NAMALWA (cell line): Measurements from ENCODE around the gene MARCHF2.

Experiments used
- DNase-seq: peaks from one replicate; pipeline ENCODE4 v3.0.0-alpha.2; 2015; ENCODE audit warnings: low spot score

Gene MARCHF2

DNA sequence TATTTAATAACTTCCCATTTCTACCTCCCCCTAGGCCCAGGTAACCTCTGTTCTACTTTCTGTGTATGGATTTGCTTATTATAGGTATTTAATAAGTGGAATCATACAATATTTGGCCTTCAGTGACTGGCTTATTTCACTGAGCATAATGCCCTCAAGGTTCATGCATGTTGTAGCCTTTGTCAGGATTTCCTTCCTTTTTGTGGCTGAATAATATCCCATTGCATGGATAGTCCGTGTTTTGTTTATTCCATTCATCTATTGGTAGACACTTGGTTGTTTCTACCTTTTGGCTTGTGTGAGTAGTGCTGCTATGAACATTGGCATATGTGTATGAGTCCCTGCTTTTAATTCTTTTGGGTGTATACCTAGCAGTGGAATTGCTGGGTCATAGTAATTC lies 41.1 kb downstream of the MARCHF2 start:
- DNase-seq, result no peak

DNA sequence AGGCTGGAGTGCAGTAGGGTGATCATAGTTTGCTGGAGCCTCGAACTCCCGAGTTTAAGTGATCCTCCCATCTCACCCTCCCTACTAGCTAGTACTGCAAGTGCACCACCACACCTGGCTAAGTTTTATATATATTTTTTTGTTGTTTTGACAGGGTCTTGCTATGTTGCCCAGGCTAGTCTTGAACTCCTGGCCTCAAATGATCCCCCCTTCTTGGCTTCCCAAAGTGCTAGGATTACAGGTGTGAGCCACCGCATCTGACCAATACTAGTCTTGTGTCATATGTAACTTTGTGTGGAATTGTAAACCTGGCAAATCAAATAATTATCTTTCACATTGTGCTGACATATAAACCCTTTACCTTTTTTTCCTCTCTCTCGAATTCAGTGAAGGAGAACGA lies 41.9 kb downstream of the MARCHF2 start:
- no peak for DNase-seq

DNA sequence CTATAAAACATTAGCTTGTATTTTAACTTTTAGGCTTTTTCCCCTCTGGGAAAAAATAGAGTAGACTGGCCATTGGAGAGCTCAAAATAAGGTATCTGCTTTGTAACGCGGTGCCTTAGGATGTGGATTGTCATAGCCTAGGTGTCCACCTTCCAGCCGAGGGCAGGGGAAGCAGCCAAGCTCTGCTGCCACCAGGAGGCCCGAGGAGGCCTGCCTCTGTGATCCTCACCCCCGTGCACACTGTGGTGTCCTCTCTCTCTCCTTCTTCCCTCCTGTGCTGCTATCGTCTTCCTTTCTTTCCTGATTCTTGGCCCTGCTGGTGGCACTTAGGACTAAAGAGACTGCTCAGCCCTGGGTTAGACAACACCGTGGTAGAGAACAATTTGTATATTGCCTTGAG lies 43.0 kb downstream of the MARCHF2 start:
- no peak for DNase-seq

DNA sequence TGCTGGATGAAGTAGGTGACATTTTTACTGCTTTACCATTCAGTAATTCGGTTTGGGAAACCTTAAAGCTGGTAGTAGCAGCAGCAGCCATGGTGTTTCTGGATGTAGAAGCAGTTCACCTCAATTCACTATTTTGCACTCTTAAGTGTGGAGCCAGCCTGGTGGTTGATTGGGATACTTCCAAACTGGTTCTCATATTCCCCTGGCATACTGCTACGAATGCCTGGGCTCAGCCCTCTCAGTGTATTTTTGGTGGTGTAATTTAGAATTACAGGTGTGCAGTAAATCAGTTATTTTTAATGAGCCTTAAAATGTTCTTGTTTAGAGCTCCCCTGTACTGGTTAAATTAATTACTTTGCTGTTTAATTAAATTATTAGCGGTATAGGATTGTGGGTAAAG lies 44.1 kb downstream of the MARCHF2 start:
- no peak for DNase-seq

GRCh38 chr19:8457827-8458226 lies 44.7 kb downstream of the MARCHF2 start:
- DNase-seq, result no peak

GRCh38 chr19:8458380-8458779 lies 45.3 kb downstream of the MARCHF2 start:
- no peak for DNase-seq

DNA sequence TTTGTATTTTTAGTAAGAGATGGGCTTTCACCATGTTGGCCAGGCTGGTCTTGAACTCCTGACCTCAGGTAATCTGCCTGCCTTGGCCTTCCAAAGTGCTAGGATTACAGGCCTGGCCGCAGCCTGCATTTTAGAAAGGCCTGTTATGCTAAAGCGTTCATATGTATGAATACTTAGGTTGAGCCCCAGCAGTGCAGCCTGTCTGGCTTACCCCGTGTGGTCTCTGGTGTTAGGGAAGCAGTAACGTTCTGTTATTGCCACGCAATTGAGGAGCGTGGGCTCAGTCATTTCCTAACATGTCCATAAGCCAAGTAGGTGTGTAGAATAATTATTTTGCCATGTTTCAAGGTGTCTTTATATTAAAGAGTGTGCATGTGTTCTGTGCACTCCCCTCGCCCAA lies 46.0 kb downstream of the MARCHF2 start:
- no peak for DNase-seq

DNA sequence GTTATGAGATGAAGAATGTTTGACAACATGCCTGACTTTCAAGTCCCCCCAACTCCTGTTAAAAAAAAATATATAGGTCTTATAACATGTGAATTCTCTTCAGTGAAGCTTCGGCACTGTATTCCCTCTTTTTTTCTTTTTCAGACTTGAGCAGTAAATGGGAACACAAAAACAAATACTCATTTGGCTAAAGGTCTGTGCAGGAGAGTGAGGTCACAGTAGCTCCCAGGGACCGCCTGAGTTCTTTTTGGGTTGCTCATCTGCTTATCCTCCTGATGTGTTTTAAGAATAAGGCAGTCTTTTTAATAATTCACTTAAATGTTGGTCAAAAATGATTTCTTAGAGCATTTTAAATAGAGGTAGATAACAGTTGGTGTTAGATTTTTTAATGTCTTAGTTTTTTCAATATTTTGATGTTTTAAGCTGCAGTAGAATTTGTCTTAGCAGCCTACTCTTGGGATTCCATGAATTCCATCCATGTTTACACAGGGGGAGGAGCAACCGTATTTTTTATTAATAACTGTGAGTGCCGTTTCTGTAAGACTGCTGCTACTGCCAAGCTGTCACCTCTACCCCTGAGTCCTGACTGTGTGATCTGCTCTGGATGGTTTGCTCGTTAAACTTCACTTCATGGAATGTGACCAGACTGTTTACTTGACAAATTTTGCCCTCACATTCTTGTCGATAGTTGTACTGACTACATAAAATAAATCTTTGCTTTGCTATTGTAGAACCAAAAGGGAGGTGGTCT lies 46.6 kb downstream of the MARCHF2 start:
- DNase-seq, result no peak

- DNase-seq, result no peak
These were observed 47.6 kb downstream of the MARCHF2 start for GRCh38 chr19:8460516-8461298.

DNA sequence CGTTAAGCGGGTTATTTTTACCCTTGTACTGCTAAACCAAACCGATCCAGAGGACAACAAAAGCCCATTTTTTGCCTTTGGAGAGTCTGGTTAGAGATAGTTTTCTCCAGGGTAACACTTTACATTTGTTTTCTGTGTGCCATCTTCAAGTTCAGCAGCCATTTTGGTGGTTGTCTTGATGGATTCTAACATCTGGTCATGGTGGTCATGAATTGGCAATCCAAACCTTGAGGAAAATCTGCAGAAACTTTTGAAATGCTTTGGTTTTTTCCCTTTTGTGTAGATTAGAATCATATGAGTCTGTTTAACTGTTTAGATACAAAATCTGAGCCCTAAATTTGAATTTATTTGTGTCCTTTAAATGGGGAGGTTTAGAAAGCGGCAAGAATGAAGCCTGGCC lies 48.3 kb downstream of the MARCHF2 start:
- no peak for DNase-seq

DNA sequence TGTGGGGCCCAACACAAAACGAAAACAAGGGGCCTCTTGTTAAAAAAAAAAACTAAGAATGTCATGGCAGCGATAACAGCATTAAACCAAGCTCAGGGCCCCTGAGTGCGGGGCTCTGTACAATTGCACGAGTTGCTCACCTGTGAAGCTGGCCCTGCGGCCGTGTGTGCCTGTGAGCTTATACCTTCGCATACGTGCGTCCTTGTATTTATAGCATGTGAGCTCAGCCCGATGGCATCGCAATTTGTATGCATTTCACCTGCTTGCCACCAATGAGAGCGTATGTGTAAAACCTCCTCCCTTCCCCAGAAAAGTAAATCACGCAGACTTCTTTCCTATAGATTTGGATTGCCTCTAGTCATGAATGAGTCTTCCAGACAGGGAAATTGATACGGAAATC lies 48.8 kb downstream of the MARCHF2 start:
- DNase-seq, result no peak

DNA sequence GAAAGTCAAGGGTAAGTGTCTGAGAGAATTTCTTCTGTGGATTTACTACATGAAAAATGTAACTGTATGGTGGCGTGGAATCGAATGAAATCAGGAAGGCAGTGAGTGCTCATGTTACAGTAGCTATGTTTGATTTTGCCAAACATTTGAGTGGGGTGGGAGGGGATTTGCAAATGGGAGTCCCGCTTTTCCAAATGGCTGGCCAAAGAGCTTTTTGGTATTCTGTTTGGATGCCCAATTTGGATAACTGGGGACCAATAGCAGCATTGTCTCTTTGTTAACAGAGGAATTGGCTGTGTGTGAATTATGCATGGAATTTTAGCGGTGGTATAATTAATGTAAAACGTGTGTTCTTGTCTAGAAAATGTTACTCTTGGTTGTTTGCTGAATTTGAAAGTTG lies 49.5 kb downstream of the MARCHF2 start:
- DNase-seq, result no peak

- DNase-seq, result no peak
These were observed 50.3 kb downstream of the MARCHF2 start for GRCh38 chr19:8463365-8463764.

DNA sequence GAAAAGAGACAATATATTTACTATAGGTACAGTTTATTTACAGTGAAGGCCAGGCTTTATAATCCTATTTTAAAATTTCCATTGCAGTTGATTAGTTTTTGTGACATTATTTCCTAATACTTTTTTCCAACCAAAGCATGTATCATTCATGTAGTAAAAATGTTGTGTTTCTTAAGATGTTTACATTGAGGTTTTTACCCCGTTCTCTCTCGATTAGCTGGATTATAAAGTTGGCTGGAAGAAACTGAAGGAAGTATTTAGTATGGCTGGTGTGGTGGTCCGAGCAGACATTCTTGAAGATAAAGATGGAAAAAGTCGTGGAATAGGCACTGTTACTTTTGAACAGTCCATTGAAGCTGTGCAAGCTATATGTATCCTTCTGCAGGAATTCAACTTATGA lies 52.9 kb downstream of the MARCHF2 start:
- DNase-seq, result no peak

DNA sequence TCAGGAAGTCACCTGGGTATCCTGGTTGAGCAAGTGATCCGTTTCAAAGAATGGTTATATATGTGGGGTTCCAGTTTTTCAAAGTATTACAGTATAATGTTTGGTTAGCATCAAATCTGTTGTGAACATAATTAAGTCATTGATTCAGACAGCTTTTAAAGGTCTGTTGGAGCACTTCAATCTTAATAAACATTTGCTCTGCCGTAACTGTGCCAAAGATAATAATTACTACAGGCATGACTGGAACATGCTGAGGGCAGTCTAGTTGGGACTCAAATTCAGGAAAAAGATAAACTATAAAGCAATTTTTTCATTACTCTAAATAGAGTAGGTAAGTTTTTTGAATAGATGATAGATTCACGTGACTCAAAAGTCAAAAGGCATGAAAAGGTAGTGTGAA lies 55.0 kb downstream of the MARCHF2 start:
- no peak for DNase-seq

GRCh38 chr19:8468761-8469373 lies 55.8 kb downstream of the MARCHF2 start:
- DNase-seq, result no peak

GRCh38 chr19:8469613-8470368 lies 56.7 kb downstream of the MARCHF2 start:
- DNase-seq, result no peak

GRCh38 chr19:8473648-8474476 lies 60.8 kb downstream of the MARCHF2 start:
- DNase-seq, result peak; percentile 72

DNA sequence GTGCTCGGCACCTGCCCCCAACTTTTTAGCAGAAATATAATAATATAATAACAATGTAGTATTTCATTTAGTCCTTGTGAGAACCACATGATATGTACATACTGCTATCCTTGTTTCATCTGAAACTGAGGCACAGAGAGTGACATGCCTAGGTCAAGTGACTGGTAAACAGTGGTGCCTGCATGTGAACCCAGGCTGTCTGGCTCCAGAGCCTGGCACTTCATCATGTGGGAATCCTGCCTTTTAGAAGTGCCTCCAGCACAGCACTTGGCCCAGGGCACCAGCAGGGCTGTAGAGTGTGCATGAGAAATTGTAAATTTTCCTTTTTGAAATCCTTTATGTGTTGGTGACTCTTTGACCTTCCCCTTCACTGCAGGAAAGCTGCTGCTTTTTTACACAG lies 61.9 kb downstream of the MARCHF2 start:
- DNase-seq, result no peak

DNA sequence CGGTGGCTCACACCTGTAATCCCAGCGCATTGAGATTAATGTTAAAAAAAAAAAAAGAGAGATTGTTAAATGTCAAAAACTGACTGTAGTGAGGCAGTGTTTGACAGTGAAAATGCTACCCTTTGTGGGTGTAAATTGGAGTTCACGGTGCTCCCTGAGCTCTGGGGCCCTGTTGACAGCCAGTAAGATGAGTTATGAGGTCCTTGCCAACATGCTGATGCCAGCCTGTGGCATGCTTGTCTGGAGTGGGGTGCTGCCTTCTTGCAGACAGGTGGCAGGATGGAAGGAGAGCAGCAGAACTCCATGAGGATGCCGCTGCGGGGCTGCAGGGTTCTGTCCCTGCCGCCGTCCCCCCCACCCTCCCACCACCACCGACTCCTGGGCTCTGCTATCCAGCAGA lies 63.4 kb downstream of the MARCHF2 start:
- no peak for DNase-seq

- no peak for DNase-seq
These were observed 64.8 kb downstream of the MARCHF2 start for GRCh38 chr19:8477889-8478288.

DNA sequence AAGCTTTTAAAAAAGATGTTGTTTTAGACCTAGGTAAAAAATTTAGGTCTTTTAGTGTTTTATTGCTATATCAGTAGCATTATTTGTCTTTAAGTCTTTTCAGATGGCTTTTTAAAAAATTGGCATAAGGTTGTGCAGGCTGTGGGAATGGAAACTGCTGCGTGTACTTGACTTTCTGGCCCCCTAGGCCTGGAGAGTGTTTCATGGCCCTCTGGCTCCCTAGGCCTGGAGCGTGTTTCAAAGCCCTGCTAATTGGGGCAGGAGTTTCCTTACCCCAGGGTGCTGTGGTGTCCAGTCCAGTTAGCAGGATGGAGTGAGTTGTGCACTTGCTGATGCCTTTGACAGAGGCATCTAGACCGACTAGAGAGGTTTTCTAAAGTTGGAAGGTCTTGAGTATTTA lies 65.5 kb downstream of the MARCHF2 start:
- no peak for DNase-seq
